ENCODE data around the gene PRKCB.

The PRKCB gene

DNA sequence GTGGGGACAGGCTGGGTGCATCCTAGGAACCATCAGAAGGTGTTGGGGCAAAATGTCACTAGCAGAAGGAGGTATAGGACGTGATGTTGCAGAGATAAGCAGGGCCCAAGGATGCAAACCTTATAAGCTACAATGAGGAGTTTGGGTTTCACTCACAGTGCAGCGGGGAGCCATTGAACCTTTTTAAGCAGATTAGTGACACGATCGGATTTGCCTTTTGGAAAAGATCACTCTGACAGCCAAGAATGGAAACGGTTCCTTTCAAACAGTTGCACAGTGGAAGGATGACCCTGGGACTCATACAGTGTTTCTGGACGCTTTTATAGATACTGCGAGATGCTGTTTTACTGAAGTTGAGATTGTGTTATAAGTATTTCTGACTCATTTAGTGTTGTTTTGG is 288.5 kb downstream of the PRKCB start:
- no peaks in the 10 kb centered on the region for H3K36me3 Mint-ChIP-seq (ENCODE audit: low read depth)
- DNase-seq: no peak
- H3K4me1 Mint-ChIP-seq: no peaks in the 10 kb centered on the region
- no peak overlapping the region for H3K27ac Mint-ChIP-seq
- H3K4me3 Mint-ChIP-seq: no peak overlapping the region
- no peaks in the 10 kb centered on the region for H3K9me3 Mint-ChIP-seq
- no peaks in the 10 kb centered on the region for H3K27me3 Mint-ChIP-seq (ENCODE audit: low read depth, poor library complexity)
- TF ChIP-seq CTCF (IDR thresholded peaks at IDR 0.05): no peak

DNA sequence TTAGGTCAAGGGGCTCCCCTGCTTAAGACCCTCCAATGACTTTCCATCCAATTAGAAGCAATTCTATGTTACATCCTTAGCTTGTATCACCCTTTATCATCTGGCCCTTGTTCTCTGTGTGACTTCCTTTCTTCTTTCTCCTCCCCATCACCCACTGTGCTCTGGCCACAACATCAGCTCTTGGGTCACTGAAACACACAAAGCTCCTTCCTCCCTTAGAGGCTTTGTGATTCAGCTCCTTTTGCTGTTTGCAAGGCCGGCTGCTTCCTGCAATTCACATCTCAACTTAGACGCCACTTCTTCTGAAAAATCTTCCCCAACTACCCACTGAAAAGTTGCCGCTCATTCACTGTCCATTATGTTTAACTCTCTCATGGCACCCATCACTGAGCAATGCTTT is 289.4 kb downstream of the PRKCB start:
- no peak for TF ChIP-seq CTCF (IDR thresholded peaks at IDR 0.05)
- Mint-ChIP-seq H3K9me3 (no peaks in the 10 kb centered on the region), H3K27ac (no peak overlapping the region), H3K4me3 (no peak overlapping the region), H3K27me3 (ENCODE audit: low read depth, poor library complexity) (no peaks in the 10 kb centered on the region), H3K4me1 (no peaks in the 10 kb centered on the region), H3K36me3 (ENCODE audit: low read depth) (no peaks in the 10 kb centered on the region)
- DNase-seq: no peak

- Mint-ChIP-seq H3K27ac (no peak overlapping the region), H3K36me3 (ENCODE audit: low read depth) (no peaks in the 10 kb centered on the region), H3K27me3 (ENCODE audit: low read depth, poor library complexity) (peaks cover 6% of the 10 kb centered on the region), H3K9me3 (no peaks in the 10 kb centered on the region), H3K4me1 (peaks cover 5% of the 10 kb centered on the region), H3K4me3 (no peak overlapping the region)
- no peak for TF ChIP-seq CTCF (IDR thresholded peaks at IDR 0.05)
- no peak for DNase-seq
These were observed 293.7 kb downstream of the PRKCB start for GRCh38 chr16:24129412-24129918.

GRCh38 chr16:24130494-24131085 is 294.8 kb downstream of the PRKCB start:
- Mint-ChIP-seq H3K4me1 (peaks cover 5% of the 10 kb centered on the region), H3K36me3 (ENCODE audit: low read depth) (no peaks in the 10 kb centered on the region), H3K27ac (no peak overlapping the region), H3K9me3 (no peaks in the 10 kb centered on the region), H3K27me3 (ENCODE audit: low read depth, poor library complexity) (peaks cover 6% of the 10 kb centered on the region), H3K4me3 (no peak overlapping the region)
- no peak for TF ChIP-seq CTCF (IDR thresholded peaks at IDR 0.05)
- DNase-seq: no peak

- Mint-ChIP-seq H3K9me3 (no peaks in the 10 kb centered on the region), H3K4me1 (peaks cover 5% of the 10 kb centered on the region), H3K4me3 (no peak overlapping the region), H3K27ac (no peak overlapping the region), H3K27me3 (ENCODE audit: low read depth, poor library complexity) (peaks cover 6% of the 10 kb centered on the region), H3K36me3 (ENCODE audit: low read depth) (no peaks in the 10 kb centered on the region)
- DNase-seq: no peak
- TF ChIP-seq CTCF (IDR thresholded peaks at IDR 0.05): no peak
These were observed 295.5 kb downstream of the PRKCB start for GRCh38 chr16:24131294-24131693.
